ENCODE measurements around the gene RPL37A. TPM values are rescaled to one million over a fixed set of nuclear protein-coding genes. Genes with fewer than 3 reads are reported as not detected.

Gene RPL37A
- total RNA-seq (2022; extraction: Qiagen RNA extraction), result 4,231 to 5,607 TPM (median 5,211 TPM) in 5 replicates

DNA sequence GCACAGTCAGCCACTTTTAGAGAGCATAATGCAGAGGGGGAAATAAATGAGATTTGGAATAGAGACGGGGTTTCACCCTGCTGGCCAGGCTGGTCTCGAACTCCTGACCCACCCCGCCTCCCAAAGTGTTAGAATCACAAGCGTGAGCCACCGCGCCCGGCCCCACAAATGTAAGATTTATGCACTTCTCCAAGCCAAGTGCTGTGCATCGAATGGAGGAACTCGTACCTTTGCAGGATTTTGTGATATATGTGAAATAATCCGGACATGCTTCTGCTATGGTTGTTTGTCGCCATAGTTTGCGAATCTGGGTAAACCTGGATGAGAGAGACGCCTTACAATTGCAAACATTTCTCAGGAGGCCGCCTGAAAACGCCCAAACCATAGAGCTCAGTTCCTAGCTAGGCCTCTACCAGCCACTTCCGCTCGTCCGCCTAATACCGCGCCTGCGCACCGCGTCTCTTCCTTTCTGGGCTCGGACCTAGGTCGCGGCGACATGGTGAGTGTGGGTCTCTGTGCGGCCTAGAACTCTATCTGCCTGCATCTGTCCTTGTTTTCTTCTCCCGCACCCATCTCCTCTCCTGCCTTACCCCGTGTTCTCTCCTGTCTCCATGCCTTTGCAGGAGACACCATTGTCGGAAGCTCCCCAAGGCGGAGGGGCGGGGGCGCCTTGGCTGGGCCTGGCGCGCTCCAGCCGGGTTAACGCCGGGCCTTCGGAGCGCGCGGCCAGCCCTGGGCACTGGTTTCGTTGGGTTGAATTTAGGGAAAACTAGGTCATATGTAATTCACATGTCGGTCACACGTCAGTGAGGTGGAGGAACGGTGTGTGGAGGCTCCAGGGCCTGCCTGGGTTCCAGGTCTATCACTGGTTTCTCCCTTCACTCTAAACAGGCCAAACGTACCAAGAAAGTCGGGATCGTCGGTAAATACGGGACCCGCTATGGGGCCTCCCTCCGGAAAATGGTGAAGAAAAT, at the start of gene RPL37A:
RPL37A (plus strand) TSS at position 466 of the 974 bp plus-strand sequence; CDS start at position 497, 31 bp downstream.

Other genes with a start within 250 kb of the RPL37A start
- gene MARCHF4, start 126.4 kb upstream of the RPL37A start, total RNA-seq (2022; extraction: Qiagen RNA extraction), result 23.4 to 28.5 TPM (median 26.3 TPM) in 5 replicates
- gene SMARCAL1, start 86.4 kb upstream of the RPL37A start, total RNA-seq (2022; extraction: Qiagen RNA extraction), result 13.9 to 16.6 TPM (median 15.7 TPM) in 5 replicates
- 64.8 to 96.2 TPM (median 86.6 TPM) in 5 replicates for gene IGFBP2, start 134.6 kb downstream of the RPL37A start, total RNA-seq (2022; extraction: Qiagen RNA extraction)
- 0.14 to 0.17 TPM (median 0.17 TPM) in 5 replicates for gene IGFBP5, start 196.7 kb downstream of the RPL37A start, total RNA-seq (2022; extraction: Qiagen RNA extraction)